NCI-H774 (cell line): ENCODE measurements around the gene NACAD.

ENCODE experiments used
- DNase-seq: peaks from one replicate; lab custom pipeline; 2025; lab: John Stamatoyannopoulos, UW

The NACAD gene

DNA sequence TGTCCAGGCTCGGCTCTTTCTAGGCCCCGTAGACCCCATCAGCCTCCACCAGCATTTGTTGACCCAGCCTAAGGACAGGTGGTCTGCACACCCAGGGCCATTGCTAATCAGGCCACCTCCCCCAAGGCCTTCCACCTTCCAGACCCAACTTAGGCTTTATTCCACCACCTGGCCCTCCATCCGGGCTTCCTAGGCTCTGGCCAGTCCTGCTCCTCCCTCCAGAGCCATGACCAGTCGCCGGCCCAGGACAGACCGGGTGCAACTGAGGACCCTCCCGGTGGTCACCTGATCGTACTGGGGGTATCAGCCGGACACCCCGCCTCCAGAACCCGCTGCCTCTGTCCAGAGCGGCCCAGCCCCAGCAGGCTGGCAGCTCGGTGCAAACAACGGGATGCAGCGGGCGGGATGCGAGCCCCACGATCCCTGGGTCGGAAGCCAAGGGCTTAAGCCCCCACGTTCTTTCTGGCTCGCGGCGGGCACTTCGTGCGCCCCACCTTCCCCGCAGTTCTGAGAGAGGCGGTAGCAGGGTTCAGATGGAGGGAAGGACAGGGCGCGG, 545 bp downstream of the NACAD start:
- no peak for DNase-seq

DNA sequence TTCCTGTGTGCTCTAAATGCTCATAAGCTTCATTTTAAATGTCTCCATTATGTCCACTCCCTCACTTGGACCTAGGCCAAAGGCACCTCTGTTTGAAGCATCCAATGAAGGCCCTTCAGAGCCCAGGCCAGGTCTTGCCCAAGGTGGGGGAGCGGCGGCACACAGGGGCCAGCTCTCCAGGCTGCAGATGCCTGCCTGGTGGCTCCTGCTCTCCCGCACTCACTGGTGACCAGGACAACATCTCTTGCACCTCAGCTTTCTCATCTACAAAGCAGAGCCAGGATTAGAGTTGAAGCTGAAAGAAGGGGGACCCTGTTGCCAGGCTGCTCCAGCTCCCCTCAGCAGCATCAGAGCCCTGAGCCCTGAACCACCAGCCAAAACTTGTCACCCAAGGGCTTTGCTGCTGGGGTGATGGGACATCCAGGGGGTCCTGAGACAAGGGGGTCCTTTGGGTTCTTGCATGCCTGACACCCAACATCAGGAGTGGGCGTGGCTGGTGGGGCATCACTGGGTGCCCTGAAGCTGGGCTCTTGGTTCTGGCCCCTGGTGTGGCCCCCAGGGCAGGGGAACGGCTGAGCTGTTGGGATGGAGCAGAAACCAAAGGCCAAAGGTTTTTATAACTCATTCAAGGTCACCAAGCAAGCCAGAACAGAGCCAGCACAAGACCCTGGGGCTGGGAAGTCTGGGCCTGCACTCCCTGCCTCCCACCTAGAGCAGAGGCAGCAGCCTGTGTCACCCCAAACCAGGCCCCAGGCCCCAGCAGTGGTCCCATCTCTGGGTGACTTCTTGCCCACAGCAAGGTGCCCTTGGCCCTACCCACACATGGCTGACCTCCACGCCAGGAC, 1.2 kb downstream of the NACAD start:
- no peak for DNase-seq

DNA sequence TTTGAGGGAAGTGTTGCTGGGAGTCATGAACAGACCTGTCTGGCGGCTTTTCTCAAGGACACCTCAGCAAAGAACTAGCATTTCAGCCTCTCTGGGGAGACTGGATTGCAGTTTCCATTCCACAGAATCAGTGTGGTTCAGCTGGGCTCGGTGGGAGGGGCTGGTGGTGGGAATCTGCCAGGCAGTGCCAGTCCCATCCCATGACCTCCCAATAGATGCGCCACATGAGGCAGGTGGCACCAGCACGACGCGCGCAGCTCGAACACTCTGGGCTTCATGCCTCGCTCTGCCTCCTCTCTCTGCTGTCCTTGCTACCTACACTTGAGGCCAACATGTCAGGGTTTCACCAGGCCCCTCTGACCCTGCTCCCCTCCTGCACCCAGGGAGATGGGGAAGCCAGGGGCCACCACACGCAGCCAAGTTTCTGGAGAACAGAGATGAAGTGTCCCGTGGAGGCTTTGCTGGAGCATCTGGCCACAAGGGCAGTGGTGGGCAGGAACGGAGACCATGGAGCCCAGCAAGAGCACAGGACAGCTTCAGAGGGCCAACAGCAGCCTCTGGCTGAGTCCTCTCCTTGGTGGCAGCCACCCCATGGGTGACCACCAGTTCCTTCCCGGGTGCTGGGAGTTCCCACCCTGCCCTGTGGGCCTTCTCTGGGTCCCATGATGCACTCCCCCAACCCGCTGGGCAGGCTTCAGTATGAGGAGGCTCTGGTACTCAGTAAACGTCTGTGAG, 2.3 kb downstream of the NACAD start:
- no peak for DNase-seq

DNA sequence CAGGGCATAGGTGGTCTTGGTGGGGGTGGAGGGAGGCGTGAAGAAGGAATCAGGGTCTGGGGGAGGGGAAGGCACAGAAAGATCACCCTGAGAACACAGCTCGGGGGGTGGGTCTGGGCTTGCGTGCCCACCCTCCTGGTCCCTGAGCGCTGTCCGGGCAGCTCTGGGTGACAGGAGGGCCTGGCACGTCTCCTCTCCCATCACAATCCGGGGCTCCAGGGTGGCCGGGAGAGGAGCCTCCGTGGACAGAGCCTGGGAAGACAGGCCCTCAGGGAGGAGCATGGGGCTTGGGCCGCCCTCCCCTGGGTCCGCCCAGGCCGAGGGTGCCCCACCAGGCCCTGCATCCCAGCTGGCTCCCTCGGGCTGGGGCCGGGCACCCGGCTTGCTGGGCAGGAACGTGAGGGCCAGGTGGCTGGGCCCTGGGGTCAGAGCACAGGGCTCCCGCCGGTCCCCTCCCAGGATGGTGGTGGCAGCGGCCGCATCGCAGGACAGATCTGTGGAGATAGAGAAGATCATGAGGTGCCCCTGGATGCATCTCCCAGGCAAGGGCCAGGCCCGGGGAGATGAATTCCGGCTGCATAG, 3.1 kb downstream of the NACAD start:
- DNase-seq = no peak

DNA sequence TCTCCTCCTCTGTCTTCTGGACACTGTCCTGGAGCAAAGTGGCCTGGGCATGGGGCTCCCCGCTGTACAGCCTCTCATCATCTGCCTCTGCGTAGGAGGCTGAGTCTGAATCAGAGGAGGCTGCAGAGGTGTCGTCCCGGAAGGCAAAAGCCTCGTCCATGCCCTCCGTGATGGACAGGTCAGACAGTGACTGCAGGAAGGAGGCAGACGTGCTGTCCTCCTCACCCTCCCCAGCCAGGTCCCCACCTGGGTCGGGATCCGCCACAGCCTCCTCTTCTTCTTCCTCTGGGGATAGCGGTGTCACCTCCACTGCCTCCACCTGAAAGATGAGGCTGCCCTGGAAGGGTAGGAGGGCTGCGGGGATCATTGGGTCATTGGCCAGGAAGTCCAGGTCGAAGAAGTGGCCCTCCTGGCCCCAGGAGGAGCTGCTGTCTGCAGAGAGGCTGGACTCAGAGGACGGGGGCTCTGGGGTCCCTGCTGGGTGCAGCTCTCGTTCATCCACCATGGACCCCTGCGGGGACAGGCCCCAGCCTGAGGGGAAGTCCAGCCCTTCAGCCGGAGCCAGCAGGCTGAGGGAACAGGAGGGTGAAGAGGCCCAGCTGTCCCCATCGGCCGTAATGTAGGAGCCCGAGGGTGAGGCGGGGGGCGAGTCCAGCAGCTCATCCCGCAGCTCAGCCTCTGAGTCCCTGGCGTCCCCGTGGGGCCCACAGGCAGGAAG, 3.7 kb downstream of the NACAD start:
- DNase-seq = no peak

DNA sequence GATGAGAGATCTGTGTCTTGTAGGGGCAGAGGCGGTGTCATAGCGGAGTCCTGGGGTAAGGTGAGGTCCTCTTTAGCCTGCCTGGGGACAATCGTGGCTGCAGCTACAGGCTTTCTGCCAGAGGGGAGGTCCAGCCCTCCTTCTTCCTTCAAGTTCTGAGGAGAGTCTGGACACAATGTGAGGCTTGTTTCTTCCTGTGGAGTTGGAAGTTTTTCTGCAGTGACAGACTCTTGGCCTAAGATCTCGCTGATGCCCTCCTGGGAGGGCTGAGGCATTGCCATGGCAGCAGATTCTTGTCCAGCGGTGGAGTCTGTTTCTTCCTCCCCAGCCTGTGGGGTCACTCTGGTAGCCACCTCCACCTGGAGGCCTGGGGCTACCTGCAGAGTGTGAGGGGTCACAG, 4.4 kb downstream of the NACAD start:
- DNase-seq = no peak

DNA sequence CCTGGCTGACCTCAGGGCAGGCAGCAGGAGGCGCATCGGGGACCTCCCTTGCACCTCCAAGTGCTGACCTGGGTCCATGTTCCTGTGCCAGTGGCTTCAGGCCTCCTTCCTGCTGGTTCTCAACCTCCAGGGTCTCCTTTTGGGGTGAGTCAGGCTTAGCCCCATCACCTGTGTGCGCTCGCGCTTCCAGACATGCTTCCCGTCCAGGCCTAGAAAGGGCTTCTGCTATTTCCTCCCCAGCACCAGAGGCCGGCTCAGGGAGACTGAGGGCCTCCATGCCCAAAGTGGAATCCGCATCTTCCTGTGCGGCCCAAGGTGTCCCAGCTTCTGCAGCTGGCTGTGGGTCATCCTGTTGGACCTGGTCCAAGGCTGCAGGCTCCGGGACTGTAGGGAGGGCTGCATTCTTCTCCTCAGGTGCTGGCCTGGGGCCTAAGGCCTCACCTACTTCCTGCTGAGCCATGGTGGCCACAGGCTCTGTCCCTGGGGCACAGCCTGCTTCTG, 5.9 kb downstream of the NACAD start:
- DNase-seq = no peak

DNA sequence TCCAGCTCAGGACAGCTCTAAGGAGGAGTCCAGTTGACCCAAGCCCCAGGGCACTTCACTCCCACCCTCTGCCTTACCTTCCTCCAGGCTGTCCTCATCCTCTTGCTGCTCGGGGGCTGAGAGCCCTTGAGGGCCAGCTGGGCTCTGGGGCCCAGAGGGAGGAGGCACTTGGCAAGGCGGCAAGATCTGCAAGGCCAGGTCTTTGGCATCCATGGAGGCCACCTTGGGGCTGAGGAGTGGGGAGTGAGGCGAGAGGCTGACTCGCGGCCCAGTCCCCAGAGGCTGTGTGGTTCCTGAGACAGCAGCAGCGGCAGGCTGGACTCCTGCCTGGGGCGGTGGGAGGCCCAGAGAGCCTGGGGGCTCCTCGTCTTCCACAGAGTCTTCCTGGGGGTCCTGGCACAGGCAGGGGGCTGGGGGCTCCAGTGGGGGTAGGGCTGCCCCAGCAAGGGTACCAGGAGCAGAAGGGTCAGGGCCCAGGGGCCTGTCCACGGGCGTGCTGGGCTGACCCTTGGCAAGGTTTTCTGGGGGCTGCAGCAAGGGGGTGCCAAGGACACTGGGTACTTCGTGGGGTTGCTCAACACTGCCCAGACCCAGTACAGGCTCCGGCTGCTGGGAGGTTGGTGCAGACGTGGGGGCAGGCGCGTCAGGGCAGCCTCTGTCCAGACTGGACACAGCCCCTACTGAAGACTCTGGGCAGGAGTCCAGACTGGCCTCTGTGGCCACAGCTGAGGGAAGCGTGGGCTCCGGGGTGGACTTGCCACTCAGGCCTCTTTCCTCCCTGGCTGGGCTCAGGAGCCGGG, 6.5 kb downstream of the NACAD start:
- DNase-seq = no peak

DNA sequence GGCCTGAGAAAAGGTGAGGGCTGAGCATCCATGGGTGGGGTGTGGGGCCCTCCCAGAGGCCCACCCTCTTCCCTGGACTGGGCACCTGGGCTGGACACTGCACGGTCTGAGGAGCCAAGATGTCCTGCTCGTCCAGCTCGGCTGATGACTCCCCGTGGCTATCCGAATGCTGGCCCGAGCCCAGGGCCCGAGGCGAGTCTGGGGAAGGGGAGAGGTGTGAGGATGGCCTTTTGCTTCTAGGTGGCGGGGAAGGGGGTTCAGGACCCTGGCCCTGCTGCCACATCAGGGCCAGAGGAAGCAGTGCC, 7.1 kb downstream of the NACAD start:
- DNase-seq = no peak

DNA sequence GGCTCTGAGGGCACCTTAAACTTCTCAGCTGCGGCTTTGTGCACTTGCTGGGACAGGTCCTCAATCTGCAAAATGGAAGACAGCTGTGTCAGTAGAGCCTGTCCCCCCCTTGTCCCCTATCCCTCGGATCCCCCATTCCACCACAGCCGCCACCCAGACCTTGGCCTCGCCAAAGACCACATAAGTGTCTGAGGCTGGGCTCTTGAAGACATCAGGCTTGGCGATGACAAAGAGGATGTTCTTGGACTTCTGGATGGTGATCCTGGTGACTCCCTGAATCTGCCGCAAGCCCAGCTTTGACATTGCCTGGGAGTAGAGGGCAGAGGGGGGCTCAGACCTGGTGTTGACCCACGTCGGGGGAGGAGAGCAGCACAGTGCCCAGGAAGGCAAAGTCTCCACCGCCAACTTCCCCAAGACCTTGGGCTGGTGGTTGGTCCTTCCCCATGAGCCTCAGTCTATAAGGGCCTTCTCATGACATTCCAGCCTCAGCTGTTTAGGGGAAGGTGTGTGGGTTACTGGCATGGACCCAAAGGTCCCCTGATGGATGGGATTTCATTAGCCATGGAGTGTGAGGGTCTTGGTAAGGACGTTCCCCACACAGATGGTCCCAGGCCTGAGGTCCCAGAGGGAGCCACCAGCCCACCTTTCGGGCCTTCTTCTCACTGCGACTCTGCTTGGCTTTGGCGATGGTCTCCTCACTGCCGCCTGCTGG, 7.7 kb downstream of the NACAD start:
- DNase-seq = no peak

DNA sequence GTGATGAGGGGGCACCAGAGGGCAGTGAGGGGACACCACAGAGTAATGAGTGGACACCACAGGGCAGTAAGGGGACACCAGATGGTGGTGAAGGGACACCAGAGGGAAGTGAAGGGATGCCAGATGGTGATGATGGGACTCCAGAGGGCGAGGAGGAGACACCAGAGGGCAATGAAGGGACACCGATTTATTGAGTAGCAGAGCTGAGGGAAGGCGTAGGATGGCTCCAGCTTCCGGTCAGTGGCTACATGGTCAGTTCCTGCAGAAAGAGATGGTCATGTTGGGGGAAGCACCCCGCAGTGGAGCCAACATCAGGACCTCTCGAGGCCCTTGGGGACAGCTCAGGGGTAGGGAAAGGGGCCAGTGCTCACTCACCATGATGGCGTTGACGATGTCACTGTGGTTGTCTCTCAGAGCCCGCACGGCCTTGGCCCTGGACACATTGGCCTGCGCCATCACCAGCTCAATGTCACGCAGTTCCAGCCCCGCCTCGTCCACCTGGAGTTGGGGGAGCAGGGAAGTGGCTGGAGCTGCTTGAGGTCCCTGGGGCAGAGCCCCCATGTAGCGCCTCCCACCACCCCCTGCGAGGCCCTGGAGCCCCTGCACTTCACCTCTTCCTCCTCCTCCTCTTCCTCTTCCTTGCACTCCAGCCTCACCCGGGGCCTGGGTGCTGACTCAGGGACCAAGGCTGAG, 8.4 kb downstream of the NACAD start:
- no peak for DNase-seq

DNA sequence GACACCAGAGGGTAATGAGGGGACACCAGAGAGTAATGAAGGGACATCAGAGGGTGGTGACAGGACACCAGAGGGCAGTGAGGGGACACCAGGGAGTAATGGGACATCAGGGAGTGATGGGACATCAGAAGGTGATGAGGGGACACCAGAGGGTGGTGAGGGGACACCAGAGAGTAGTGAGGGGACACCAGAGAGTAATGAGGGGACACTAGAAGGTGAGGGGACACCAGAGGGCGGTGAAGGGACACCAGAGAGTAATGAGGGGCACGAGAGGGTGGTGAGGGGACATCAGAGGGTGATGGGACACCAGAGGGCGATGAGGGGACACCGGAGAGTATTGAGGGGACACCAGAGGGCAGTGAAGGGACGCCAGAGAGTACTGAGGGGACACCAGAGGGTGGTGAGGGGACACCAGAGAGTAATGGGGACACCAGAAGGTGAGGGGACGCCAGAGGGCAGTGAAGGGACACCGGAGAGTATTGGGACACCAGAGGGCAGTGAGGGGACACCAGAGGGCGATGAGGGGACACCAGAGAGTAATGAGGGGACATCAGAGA, 10.6 kb downstream of the NACAD start:
- DNase-seq = no peak

DNA sequence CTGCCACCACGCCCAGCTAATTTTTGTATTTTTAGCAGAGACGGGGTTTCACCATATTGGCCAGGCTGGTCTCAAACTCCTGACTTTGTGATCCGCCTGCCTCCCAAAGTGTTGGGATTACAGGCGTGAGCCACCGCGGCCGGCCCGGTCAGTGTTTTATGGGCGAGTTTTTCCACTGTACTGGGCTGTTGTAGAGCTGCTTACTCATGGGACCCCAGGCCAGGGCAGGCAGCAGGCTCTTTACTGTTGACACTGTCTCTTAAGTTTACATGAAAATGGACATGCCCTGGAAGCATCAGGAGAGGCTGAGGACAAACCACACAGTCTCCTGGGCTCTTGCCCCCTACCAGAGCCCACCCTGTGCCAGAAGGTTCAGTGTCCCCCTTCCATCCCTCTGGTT, 11.2 kb downstream of the NACAD start:
- DNase-seq = no peak

DNA sequence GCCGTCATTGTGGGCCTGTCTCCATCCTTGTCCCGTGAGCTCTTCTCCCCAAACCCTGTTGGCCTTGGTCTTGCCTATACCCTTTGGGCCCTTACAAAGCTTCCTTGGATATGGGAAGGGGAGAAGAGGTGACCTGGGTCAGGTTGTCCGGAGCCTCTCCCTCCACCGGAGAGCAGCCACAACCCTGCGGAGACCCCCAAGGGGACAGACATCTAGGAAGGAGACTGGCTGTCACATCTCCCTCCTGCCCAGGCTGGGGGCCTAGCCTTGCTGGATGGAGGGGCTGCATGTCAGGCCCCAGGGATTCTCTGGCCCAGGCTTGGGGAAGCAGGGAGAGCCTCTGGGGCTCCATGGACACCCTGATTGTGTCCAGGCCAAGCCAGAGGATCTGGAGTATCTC, 11.8 kb downstream of the NACAD start:
- no peak for DNase-seq

DNA sequence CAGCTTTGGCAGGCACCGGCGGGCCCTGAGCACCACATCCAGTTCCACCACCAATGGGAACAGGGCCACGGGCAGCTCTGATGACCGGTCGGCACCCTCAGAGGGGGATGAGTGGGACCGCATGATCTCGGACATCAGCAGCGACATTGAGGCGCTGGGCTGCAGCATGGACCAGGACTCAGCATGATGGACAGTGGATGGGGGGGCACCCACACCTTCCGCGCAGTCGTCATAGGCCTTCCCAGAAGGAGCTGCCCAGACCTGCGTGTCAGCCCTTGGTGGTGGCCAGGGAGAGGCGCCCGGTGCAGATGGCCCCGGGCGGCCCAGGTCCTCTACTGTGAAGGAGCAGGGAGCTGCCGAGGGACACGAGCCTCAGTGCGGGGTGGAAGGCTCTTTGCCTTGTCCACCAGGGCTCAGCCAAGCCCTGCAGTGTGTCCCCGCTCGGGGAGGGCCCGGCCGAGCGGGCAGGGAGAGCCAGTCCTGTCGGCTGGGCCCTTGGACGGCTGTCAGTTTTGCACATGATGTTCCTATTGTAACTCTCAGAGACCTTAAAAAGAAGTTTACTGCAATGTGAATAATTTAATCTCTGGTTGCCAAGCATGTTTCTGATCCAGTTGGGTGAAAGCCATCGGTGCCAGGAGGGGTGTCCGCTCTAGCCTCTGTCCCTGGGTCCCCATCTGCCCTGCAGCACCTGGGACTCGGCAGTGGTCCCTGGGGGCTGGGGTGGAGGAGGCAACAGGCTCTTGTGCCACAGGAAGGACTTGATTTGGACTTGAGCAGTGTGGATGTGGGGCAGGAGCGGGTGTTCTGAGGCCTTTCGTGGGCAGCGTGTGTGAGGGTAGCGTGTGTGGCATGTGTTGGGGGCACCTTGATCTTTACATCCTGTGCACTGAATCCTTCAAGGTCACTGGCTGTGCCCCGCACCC, 12.6 kb downstream of the NACAD start:
- DNase-seq = no peak

DNA sequence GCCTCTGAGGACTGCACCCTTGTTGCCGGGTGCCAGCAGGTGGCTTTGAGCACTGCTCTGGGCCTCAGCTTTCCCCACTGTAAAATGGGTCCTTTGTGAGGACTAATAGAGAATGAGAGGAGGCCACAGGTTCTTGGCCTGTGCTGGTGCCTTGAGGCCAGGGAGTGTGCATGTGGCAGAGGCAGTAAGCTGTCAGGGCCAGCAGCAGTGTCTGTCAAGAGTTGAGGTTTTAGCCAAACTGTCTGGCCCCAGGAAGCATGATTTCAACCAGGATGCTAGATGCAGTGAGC, 13.5 kb downstream of the NACAD start:
- no peak for DNase-seq

DNA sequence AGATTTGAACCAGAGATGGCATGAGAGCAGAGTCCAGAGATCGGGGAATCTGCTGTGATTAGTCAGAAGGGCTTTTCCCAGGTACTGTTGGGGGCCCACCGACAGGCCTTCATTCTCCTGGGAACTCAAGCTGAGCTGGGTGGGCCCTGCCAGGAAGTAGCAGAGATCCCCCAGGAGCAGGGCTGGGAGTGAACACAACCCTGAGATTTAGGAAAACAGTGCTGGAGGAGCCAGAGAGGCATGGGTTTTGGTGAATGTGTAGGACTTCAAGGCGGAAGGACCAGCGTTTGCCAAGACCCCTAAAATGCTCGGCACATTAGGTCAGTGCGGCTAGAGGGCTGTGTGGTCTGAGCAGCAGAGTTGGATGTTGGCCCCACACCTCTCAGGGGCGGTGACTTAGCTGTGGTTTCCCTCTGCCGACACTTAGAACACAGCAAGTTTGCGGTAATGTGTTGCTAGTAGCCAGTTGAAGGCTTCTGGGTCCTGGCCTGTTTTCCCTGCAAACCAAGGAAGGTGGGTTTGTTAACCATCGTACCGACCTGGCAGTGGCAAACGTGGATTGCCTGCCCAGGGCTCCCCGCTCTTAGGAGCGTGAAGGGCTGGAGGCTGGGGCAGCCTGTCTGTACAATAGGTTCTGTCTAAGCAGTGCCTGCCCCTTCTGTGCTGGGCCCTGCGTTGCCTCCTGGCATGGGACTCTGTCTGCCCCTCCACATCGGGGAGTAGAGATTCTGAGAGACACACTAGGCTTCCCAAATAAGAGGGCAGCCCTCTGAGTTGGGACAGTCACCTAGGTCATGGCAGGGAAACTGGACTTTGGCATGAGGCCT, 14.0 kb downstream of the NACAD start:
- DNase-seq = no peak
